Endothelial cell of hepatic sinusoid (primary cell): ENCODE results near the gene CRYBG1.
"Not testable (repeated sequence)": the region's sequence is repeated elsewhere in the genome, so short reads cannot be mapped to it uniquely, and the experiment has no call there.

ENCODE experiments used
- in situ Hi-C: cut with HindIII; loops from 2 replicates; pipeline ENCODE4 v1.10.0; 2017; ENCODE audit warnings: low sequenced_read_pairs

CRYBG1 gene

DNA sequence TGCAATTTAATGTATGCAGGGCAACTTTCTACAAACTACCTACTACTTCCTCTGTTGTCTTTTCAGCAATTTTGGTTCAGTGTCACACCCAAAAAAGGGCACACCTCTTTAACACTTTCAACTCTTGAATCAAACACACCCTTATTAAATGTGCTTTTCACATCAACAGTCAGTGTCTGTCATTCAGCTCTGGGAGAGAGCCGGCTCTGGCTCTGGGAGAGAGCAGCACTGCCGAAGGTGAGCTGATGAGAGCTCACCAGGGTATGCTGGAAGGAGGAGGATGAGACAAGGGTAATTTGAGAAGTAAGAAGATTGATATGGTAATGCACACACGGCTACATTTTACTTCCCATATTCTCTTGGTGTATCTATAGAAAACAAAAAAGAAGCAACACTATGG, 134.5 kb downstream of the CRYBG1 start:
- in situ Hi-C loops: no loop called here

DNA sequence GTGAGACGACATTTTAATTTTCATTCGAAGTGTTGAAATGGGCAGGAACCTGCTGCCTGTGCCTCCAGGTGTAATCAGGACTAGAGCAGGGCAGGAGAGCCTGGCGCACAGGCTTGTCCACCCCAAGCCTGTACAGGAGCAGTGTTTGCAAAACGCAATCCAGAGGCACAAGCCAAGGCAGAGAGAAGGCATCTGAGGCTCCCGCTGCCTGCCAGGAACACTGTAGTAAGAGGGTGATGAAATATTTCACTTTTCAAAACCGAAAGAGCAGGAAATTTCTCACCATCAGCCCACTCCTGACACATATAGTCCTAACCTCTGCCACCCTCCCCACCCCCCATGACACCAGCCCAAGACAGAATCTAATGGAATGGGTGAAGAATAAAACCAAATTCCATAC, 136.3 kb downstream of the CRYBG1 start:
- in situ Hi-C loops: no loop called here

DNA sequence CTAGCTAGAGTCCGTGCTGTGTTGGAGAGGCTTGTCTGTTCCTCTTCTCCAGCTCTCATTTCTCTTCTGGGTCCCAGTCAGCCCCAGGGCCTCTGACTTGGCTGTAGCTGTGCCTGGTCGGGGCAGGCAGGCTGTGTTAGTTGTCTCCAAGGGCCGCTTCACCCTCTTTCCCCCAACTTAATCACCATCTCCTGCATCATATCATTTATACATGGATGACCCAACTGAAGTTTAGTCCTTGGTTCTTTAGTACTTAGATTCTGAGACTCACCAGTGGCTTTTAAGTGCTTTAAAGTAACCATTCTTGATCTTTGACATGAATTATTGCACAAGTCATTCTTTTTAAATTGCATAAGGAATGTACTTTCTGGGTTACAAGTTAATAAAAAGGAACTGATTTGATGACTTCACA, 141.4 kb downstream of the CRYBG1 start:
- in situ Hi-C loops: no loop called here

DNA sequence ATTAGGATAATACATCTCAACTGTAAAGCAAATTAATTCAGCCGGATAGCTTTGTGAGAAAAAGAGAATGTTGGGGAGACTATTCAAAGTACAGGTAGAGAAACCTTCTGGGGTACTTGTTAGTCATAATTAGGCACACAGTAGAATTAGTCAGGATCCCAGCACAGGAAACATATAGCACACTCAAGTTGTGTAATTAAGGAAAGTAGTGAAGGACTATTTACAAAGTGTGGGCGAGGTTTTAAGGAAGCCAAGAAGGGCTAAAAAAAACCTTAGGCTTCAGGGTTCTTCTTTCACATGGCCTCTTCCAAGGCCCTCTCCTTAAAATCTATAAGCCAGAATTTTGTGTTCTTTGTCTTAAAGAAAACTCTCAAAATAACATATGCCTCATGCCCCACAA, 142.0 kb downstream of the CRYBG1 start:
- in situ Hi-C loops: no loop called here

DNA sequence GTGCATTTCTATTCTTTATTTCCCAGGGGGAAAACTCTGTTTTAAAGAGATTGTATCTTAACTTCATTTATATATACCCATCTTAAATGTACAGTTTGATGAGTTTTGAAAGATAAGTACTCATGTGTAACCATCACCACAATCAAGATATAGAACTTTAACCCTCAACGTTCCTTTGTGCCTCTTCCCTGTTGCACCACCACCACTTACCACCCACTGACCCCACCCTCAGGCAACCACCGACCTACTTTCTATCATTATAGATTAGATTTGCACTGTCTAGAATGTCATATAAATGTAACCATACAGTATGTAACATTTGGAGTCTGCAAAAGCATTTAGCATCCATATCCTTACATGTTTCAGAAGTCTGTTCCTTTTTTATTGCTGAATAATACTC, 147.8 kb downstream of the CRYBG1 start:
- in situ Hi-C loops: no loop called here

DNA sequence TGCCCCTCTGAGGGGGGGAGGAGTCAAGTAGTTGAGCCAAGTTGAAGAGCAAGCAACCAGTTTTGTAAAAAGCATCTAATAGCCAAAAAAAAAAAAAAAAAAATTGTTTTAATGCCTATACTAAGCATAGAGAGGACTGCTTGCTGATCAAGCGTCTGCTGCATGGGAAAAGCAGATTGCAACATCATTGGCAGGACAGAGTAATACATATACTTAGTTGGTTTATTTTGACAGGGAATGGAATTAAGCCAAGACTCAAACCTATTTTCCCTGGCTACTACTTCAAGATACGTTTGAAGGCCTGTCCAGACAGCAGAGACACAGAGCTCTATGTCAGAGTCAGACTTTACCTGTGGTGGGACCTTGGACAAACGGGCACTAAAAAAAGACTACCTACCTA, 148.3 kb downstream of the CRYBG1 start:
- in situ Hi-C loops: no loop called here

DNA sequence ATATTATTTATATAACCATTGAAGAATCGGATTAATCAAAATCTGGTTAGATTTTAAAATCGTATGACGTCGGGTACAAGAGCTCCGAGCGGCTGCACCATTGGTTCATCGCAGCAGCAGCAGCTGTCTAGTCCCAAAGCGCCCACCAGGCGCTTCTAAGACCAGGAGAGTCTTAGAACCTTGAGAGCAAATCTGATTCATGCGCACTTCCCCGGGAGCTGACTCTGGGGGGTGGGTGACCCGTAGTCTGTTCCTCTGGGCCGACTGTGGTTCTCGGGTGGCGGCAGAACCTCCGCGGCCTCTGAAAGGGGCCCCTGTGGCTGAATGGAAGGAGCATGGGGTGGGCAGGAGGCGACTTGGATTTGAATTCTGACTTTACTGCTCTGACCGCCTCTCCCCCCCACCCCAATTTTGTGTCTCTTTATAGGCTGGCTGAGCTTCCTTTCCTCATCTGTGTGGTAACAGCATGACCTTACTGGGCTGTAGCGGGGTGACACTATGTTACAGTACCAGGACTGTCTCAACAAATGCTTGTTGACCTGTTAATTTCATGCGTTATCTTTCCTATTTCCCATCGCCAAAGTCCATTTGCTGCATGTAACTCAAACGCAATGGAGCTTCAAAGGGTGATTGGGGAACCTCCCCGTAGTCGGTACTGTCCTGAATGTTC, 149.0 kb downstream of the CRYBG1 start:
- in situ Hi-C loops: no loop called here

DNA sequence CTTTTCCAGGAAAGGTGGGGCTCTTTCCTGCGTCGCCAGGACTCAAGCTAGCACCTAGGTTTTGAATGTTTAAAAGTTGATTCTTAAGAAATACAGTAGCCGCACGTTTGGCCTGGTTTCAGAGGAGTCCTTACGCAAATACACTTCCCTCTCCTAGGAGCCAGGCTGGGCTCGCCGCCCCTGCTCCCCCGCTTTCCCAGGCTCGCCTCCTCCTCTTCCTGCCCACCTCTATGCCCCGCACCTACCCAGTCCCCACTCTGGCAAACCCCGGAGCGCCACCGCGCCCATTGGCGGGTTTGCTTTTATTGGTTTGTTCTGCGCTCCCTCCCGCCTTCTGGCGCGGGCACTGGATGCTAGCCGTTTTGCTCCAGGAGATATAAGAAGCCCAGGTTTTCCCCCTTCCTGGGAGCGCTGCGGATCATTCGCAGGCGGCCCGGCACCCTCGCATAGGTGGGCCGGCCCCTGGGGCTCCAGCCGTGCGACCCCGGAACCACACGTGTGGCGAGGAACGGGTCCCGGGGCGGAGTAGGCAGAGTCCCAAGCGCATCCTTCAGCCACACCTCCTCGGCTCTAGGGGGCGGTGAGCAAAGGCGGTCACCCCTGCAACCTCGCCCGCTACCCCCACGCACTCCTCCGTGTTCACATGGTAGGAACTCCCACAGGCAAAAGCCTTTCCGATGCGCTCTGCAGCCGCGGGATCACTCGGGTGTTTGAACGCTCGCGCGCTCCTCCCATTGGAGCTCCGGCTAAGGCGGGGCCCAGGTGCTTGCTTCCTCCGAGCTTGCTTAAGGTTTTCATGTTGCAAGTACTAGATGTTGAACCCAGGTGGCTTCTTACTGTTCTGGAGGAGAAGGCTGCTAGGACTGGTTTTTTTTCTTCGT, 149.8 kb downstream of the CRYBG1 start:
- in situ Hi-C loops: no loop called here

DNA sequence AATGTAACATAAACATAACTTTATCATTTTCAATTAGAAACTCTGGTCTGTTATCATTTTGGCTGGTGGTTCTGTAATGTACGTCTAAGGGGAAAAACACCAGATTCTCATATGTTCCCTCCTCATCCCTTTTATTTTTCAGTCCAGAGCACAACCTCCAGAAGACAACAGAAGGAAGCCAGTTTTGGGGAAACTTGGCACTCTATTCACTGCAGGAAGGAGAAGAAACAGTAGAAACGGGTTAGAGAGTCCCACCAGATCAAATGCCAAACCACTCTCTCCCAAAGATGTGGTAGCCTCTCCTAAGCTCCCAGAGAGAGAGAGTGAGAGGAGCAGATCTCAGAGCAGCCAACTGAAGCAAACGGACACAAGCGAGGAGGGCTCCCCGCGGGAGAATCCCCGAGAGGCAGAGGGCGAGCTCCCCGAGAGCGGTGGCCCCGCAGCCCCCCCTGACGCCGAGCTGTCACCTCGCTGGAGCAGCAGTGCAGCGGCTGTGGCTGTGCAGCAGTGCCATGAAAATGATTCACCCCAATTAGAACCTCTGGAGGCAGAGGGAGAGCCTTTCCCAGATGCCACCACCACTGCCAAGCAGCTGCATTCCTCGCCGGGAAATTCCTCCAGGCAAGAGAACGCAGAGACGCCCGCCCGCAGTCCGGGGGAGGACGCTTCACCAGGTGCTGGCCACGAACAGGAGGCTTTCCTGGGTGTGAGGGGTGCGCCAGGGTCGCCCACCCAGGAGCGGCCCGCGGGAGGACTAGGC, 151.0 kb downstream of the CRYBG1 start:
- in situ Hi-C loops: no loop called here

DNA sequence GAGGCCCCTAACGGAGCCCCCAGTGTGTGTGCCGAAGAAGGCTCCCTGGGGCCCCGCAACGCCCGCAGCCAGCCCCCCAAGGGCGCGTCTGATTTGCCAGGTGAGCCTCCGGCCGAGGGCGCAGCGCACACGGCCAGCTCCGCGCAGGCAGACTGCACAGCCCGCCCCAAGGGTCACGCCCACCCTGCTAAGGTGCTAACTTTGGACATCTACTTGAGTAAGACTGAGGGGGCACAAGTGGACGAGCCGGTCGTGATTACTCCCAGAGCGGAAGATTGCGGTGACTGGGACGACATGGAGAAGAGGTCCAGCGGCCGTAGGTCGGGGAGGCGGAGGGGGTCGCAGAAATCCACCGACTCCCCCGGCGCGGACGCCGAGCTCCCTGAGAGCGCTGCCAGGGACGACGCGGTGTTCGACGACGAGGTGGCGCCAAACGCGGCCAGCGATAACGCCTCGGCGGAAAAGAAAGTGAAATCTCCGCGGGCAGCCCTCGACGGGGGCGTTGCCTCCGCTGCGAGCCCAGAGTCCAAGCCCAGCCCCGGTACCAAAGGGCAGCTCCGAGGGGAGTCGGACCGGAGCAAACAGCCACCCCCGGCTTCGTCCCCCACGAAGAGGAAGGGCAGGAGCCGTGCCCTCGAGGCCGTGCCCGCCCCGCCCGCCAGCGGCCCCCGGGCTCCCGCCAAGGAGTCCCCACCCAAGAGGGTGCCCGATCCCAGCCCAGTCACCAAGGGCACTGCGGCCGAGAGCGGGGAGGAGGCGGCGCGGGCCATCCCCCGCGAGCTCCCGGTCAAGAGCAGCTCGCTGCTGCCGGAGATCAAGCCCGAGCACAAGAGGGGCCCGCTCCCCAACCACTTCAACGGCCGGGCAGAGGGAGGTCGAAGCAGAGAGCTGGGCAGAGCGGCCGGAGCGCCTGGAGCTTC, 151.8 kb downstream of the CRYBG1 start:
- in situ Hi-C loops: no loop called here

DNA sequence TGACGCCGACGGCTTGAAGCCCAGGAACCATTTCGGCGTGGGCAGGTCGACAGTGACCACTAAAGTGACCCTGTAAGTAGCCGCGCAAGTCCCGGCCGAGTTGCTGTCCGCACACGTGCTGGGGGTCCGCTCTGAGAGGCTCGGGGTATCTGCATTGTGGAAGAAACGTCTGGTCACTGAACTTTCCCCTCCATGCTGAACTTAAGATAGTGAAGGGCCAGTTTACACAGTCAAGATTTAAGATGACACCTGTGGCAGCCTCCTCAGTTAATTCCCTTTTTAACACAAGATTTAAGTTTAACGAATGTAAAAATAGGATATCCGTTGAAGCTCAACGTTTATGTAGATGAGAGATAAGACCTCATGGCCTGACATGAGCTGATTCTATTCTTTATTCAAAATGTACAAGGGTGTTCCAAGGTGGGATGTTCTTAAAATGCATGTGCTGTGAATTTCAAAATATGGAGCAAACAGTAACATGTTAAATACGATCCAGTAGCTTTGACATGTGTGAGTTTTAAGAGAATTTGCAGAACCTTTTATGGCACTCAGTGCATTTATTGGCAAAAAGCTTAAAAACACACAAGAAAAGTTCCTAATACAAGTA, 152.6 kb downstream of the CRYBG1 start:
- in situ Hi-C loops: no loop called here

DNA sequence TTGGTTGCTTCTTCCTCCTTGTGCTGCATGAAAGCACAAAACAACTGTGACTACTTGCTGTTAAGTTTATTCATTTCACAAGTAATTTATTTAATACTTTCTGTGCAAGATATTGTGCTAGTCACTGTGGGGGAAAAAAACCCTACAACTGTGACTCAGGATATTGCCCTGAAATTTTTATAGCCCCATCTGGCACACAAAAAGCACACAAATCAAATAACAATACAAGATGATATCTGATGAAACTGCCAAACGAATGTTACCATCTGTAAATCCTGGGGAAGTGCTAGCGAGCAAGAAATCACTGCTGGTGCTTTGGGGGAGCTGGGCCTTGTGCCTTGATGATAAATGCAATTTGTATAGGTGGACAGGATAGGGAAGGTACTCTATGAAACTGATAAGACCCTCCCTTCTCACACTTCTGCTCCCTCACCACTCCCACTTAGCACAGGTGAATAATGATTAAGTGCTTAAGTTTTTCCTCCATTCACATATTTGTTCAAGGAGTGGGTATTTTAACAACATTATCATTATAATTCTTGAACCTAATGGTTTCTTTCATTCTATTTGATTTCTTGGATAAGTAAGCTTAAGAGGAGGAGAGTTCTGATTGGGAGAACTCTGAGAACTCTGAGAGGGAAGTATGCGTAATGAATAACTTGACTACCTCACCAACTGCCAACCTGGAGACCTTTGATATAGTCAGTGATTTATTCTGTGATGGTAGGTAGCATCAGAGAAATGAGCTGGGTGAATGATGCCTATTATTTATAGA, 153.5 kb downstream of the CRYBG1 start:
- in situ Hi-C loops: no loop called here

DNA sequence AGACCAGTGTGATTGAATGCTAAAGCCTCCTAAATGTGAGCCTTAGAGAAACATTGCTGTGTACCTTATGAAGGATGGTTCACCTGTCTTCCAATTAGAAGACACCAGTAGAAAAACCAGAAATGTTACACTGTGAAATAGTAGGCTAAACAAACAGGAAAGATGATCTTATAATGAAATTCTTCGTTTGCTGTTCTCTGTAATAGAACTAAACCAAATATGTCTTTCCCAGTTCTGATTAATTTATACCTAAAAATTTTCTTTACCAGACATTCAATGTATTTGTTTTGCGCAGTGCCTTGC, 154.0 kb downstream of the CRYBG1 start:
- in situ Hi-C loops: no loop called here

DNA sequence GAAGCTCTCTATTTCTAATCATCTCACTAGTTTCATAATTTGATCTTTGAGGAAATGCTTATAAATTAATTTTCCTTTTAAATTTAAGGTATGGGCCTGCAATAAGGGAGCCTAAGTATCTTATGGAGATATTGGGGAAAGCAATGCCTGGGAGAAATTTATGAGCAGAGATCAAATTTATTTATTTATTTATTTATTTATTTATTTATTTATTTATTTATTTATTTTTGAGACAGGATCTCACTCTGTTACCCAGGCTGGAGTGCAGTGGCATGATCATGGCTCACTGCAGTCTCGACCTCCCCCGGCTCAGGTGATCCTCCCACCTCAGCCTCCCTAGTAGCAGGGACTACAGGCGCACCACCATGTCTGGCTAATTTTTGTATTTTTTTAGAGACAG, 155.1 kb downstream of the CRYBG1 start:
- in situ Hi-C loops: not testable (repeated sequence)

DNA sequence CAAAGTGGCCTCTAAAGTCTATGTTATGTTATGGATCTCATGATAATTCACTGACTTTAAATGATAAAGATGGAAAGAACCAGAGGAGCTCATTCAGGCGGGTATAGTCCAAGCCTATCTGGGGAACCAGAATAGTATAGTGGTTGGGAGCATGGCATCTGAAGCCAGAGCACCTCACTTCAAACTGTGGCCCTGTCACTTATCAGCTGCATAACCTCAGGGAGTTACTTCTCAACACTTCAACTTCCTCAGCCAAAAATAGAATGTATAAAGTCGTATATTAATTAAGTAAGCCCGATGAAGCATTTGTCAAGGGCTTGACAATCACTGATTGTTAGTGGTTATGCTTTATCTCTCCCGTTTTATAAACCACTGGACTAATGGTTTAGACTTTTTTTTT, 156.1 kb downstream of the CRYBG1 start:
- in situ Hi-C loops: no loop called here

DNA sequence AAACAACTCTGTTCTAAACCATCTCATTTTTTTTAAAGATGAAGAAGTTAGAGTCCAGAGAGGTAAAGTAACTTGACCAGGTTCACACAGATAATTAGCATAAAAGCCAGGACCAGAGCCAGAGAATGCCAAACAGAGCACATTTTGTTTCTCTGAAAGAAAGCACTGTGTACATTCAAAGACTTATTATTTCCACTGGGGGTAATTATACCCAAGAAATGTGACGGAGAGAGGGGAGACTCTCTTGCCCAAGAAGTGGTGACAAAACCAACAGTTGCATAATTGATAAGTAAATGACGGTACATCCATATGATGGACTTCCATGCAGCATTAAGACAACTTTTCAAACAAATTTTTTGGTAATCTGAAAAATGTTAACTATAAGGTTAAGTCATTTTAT, 157.2 kb downstream of the CRYBG1 start:
- in situ Hi-C loops: no loop called here

DNA sequence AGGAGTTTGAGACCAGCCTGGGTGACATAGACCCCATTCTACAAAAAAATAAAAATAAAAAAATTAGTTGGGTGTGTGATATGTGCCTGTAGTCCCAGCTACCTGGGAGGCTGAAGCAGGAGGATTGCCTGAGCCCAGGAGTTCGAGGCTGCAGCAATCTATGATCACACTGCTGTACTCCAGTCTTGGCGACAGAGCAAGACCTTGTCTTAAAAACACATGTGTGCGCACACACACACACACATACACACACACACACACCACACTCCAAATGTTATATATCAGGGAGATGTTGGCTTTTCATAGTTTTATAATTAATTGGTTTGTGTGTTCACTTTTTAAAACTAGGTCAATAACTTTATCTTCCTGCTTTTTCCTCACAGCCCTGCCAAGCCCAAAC, 158.2 kb downstream of the CRYBG1 start:
- in situ Hi-C loops: no loop called here

DNA sequence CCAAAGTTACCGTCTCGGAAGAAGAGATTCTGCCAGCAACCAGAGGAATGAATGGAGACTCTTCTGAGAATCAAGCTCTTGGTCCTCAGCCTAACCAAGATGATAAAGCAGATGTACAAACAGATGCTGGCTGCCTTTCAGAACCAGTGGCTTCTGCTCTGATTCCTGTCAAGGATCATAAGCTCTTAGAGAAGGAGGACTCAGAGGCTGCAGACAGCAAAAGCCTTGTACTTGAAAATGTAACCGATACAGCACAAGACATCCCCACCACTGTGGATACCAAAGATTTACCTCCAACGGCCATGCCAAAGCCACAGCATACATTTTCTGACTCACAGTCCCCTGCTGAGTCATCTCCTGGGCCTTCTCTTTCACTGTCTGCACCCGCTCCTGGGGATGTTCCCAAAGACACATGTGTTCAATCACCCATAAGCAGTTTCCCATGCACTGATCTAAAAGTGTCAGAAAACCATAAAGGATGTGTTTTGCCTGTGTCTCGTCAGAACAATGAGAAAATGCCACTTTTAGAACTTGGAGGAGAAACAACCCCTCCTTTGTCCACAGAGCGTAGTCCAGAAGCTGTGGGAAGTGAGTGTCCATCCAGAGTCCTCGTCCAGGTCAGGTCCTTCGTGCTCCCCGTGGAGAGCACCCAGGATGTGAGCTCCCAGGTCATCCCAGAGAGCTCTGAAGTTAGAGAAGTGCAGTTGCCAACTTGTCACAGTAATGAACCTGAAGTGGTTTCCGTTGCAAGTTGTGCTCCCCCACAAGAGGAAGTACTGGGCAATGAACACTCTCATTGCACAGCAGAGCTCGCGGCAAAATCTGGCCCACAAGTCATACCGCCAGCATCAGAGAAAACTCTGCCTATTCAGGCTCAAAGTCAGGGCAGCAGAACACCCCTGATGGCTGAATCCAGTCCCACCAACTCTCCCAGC, 159.2 kb downstream of the CRYBG1 start:
- in situ Hi-C loops: no loop called here
